Measurements from ENCODE around the gene ARRDC5. TPM values are rescaled to one million over a fixed set of nuclear protein-coding genes. Genes with fewer than 3 reads are reported as not detected.
A peak's percentile ranks its signal among the peaks of the same experiment; 100 is the strongest.

The ARRDC5 gene
- total and polyA plus RNA-seq, 2 of the 13 experiments (the other 11 are each of a cell fraction or from before 2014, with no cell fraction given): not detected

GRCh38 chr19:4870025-4870700 lies 32.5 kb downstream of the ARRDC5 start (continued):
- TF ChIP-seq ZMAT5 (CRISPR knock-in tag; IDR thresholded peaks at IDR 0.05; ENCODE audit: borderline replicate concordance, low read depth): no peak
- no peak for TF ChIP-seq ZNF816 (CRISPR knock-in tag; IDR thresholded peaks at IDR 0.05; ENCODE audit: borderline replicate concordance)
- TF ChIP-seq NR3C1 (CRISPR knock-in tag; IDR thresholded peaks at IDR 0.05): no peak
- no peak for TF ChIP-seq NKX3-1 (CRISPR knock-in tag; IDR thresholded peaks at IDR 0.05)
- no peak for TF ChIP-seq SRSF1 (optimal IDR thresholded peaks at IDR 0.05; ENCODE audit: low read depth, low read length)
- TF ChIP-seq ZNF772 (CRISPR knock-in tag; IDR thresholded peaks at IDR 0.05): peak; percentile 57; the same call in 1 of the 2 replicates
- no peak; the same call in 1 of the 2 replicates for TF ChIP-seq ZNF558 (CRISPR knock-in tag; IDR thresholded peaks at IDR 0.05; ENCODE audit: borderline replicate concordance)
- TF ChIP-seq, protein P1, sequence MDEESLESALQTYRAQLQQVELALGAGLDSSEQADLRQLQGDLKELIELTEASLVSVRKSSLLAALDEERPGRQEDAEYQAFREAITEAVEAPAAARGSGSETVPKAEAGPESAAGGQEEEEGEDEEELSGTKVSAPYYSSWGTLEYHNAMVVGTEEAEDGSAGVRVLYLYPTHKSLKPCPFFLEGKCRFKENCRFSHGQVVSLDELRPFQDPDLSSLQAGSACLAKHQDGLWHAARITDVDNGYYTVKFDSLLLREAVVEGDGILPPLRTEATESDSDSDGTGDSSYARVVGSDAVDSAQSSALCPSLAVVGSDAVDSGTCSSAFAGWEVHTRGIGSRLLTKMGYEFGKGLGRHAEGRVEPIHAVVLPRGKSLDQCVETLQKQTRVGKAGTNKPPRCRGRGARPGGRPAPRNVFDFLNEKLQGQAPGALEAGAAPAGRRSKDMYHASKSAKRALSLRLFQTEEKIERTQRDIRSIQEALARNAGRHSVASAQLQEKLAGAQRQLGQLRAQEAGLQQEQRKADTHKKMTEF (CRISPR knock-in tag; IDR thresholded peaks at IDR 0.05): peak; percentile 83
- TF ChIP-seq, protein P2, sequence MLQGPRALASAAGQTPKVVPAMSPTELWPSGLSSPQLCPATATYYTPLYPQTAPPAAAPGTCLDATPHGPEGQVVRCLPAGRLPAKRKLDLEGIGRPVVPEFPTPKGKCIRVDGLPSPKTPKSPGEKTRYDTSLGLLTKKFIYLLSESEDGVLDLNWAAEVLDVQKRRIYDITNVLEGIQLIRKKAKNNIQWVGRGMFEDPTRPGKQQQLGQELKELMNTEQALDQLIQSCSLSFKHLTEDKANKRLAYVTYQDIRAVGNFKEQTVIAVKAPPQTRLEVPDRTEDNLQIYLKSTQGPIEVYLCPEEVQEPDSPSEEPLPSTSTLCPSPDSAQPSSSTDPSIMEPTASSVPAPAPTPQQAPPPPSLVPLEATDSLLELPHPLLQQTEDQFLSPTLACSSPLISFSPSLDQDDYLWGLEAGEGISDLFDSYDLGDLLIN (CRISPR knock-in tag; IDR thresholded peaks at IDR 0.05; ENCODE audit: borderline replicate concordance): no peak
- TF ChIP-seq, protein P3, sequence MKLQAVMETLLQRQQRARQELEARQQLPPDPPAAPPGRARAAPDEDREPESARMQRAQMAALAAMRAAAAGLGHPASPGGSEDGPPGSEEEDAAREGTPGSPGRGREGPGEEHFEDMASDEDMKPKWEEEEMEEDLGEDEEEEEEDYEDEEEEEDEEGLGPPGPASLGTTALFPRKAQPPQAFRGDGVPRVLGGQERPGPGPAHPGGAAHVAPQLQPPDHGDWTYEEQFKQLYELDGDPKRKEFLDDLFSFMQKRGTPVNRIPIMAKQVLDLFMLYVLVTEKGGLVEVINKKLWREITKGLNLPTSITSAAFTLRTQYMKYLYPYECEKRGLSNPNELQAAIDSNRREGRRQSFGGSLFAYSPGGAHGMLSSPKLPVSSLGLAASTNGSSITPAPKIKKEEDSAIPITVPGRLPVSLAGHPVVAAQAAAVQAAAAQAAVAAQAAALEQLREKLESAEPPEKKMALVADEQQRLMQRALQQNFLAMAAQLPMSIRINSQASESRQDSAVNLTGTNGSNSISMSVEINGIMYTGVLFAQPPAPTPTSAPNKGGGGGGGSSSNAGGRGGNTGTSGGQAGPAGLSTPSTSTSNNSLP (IDR thresholded peaks at IDR 0.05; ENCODE audit: low read depth, low read length): 0 out of 2 replicates have a peak, but pooled peaks have one; percentile 38
- TF ChIP-seq SRSF9 (IDR thresholded peaks at IDR 0.05; ENCODE audit: borderline replicate concordance, insufficient read depth, low read depth, low read length, poor library complexity, severe bottlenecking): no peak
- no peak for TF ChIP-seq ZSCAN29 (CRISPR knock-in tag; conservative IDR thresholded peaks at IDR 0.05)
- TF ChIP-seq, protein P4, sequence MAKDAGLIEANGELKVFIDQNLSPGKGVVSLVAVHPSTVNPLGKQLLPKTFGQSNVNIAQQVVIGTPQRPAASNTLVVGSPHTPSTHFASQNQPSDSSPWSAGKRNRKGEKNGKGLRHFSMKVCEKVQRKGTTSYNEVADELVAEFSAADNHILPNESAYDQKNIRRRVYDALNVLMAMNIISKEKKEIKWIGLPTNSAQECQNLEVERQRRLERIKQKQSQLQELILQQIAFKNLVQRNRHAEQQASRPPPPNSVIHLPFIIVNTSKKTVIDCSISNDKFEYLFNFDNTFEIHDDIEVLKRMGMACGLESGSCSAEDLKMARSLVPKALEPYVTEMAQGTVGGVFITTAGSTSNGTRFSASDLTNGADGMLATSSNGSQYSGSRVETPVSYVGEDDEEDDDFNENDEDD (CRISPR knock-in tag; IDR thresholded peaks at IDR 0.05; ENCODE audit: borderline replicate concordance): no peak
- TF ChIP-seq ELF3 (CRISPR knock-in tag; IDR thresholded peaks at IDR 0.05): peak; percentile 63
